H1 (cell line): ENCODE results near the gene RAB31.

Experiments used
- ASH2L ChIP-seq: fragments of 200-600, 300-600 bp; sonication (generic); IDR thresholded peaks from one replicate; pipeline ENCODE4 v1.7.1; 2017; ENCODE audit warnings: low read length
- JUND ChIP-seq: IDR thresholded peaks from 2 replicates; pipeline ENCODE4 v1.6.1; 2011; ENCODE audit warnings: mild to moderate bottlenecking, improper control_type of control experiment, low read length
- RFX5 ChIP-seq: IDR thresholded peaks from 2 replicates; pipeline ENCODE4 v1.6.1; 2011; ENCODE audit warnings: low read depth, low read length, improper control_type of control experiment, borderline replicate concordance

- no peak for TF ChIP-seq RFX5
- no peak for TF ChIP-seq JUND
- no peak for TF ChIP-seq ASH2L
Measured at GRCh38 chr18:9771261-9771976, 63.3 kb downstream of the RAB31 start.
